Osteocyte (in vitro differentiated cells): Measurements from ENCODE around the gene TSPAN3. TPM values are rescaled to one million over a fixed set of nuclear protein-coding genes. Genes with fewer than 3 reads are reported as not detected.

ENCODE experiments used
- DNase-seq: peaks from one replicate; pipeline ENCODE4 v3.0.0; 2021; ENCODE audit warnings: mixed read lengths; ENCODE audit not compliant: unreplicated experiment; ENCODE audit errors: extremely low spot score
- H3K27ac Mint-ChIP-seq: one replicate; pipeline ENCODE4 v1.8.0; 2021; ENCODE audit warnings: mild to moderate bottlenecking, mixed read lengths; ENCODE audit not compliant: unreplicated experiment
- H3K27me3 Mint-ChIP-seq: one replicate; pipeline ENCODE4 v1.8.0; 2021; ENCODE audit warnings: mixed read lengths; ENCODE audit not compliant: unreplicated experiment
- H3K36me3 Mint-ChIP-seq: one replicate; pipeline ENCODE4 v1.8.0; 2021; ENCODE audit warnings: mixed read lengths; ENCODE audit not compliant: unreplicated experiment
- H3K4me1 Mint-ChIP-seq: one replicate; pipeline ENCODE4 v1.8.0; 2021; ENCODE audit warnings: mixed read lengths; ENCODE audit not compliant: unreplicated experiment
- H3K4me3 Mint-ChIP-seq: one replicate; pipeline ENCODE4 v1.8.0; 2021; ENCODE audit warnings: mild to moderate bottlenecking, moderate library complexity, mixed read lengths; ENCODE audit not compliant: unreplicated experiment
- H3K9me3 Mint-ChIP-seq: one replicate; pipeline ENCODE4 v1.8.0; 2021; ENCODE audit warnings: mixed read lengths; ENCODE audit not compliant: unreplicated experiment
- total RNA-seq: library from RNA; stranded (reverse); gene quantifications from 2 replicates; pipeline ENCODE4 v1.2.1, GENCODE V29; 2021
- TF ChIP-seq, protein P1 (sequence below): fragments of 200-600 bp; sonication (generic); IDR thresholded peaks from 2 replicates; pipeline ENCODE4 v1.5.0; 2021; ENCODE audit warnings: antibody characterized with exemption, mild to moderate bottlenecking, moderate library complexity

The TSPAN3 gene
- total RNA-seq, 1 donor from 2014 or later: 296 TPM

- Mint-ChIP-seq H3K27me3 (no peaks in the 10 kb centered on the region), H3K4me3 (no peak overlapping the region), H3K27ac (no peak overlapping the region), H3K36me3 (no peaks in the 10 kb centered on the region), H3K4me1 (peaks cover 23% of the 10 kb centered on the region), H3K9me3 (no peaks in the 10 kb centered on the region)
- TF ChIP-seq, protein P1, sequence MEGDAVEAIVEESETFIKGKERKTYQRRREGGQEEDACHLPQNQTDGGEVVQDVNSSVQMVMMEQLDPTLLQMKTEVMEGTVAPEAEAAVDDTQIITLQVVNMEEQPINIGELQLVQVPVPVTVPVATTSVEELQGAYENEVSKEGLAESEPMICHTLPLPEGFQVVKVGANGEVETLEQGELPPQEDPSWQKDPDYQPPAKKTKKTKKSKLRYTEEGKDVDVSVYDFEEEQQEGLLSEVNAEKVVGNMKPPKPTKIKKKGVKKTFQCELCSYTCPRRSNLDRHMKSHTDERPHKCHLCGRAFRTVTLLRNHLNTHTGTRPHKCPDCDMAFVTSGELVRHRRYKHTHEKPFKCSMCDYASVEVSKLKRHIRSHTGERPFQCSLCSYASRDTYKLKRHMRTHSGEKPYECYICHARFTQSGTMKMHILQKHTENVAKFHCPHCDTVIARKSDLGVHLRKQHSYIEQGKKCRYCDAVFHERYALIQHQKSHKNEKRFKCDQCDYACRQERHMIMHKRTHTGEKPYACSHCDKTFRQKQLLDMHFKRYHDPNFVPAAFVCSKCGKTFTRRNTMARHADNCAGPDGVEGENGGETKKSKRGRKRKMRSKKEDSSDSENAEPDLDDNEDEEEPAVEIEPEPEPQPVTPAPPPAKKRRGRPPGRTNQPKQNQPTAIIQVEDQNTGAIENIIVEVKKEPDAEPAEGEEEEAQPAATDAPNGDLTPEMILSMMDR: no peak
- no peak for DNase-seq
Measured at GRCh38 chr15:77021088-77021481, 49.8 kb downstream of the TSPAN3 start.

GRCh38 chr15:77020348-77021087, 50.4 kb downstream of the TSPAN3 start:
- Mint-ChIP-seq H3K9me3 (no peaks in the 10 kb centered on the region), H3K4me3 (no peak overlapping the region), H3K27me3 (no peaks in the 10 kb centered on the region), H3K27ac (no peak overlapping the region), H3K4me1 (peaks cover 23% of the 10 kb centered on the region), H3K36me3 (no peaks in the 10 kb centered on the region)
- TF ChIP-seq, protein P1: no peak
- DNase-seq: no peak

DNA sequence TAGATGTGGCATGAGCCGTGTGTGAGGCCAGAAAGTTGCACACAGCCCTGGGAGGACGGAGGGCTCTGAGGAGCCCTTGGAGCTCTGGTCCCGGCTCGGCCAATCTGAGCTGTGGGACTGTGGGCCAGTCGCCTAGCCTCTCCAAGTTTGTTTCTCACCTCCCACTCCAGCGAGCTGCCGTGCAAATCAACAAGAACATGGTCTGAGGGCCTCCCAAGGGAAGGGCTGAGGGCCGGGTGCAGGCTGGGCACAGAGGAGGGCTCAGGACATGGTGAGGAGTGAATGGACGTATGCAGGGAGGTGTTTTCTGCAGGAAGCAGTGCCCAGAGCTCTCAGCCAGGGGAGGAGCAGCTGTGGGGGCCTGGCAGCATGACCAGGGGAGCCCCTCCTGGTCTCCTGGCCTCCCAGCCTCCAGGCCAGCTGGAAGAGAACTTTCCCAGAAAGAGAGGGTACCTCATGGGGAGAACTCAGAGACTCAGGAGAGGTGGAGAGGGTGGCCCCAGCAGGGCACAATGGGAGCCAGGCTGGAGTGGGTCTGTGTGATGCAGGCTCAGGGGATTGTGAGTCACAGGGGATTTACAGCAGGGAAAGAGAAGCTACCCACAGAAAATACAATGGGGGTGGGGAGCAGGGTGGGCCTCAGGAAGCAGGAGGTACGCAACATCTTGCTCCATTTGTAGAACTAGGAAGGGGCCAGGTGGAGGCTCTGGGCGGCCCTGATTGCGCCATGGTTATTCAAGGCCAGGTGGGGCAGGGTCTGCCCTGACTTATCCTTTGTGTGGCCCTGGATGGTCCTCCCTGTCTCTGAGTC, 51.2 kb downstream of the TSPAN3 start:
- TF ChIP-seq, protein P1: no peak
- Mint-ChIP-seq H3K4me3 (no peak overlapping the region), H3K27me3 (no peaks in the 10 kb centered on the region), H3K4me1 (peaks cover 23% of the 10 kb centered on the region), H3K36me3 (no peaks in the 10 kb centered on the region), H3K9me3 (no peaks in the 10 kb centered on the region), H3K27ac (no peak overlapping the region)
- no peak for DNase-seq

- TF ChIP-seq, protein P1: no peak
- no peak for DNase-seq
- Mint-ChIP-seq H3K27ac (no peak overlapping the region), H3K27me3 (no peaks in the 10 kb centered on the region), H3K4me3 (no peak overlapping the region), H3K4me1 (peaks cover 20% of the 10 kb centered on the region), H3K9me3 (no peaks in the 10 kb centered on the region), H3K36me3 (no peaks in the 10 kb centered on the region)
Measured at GRCh38 chr15:77018796-77019505, 52.0 kb downstream of the TSPAN3 start.
